Liver (tissue), 9 donors: ENCODE data around the gene ADORA3. TPM values are rescaled to one million over a fixed set of nuclear protein-coding genes. Genes with fewer than 3 reads are reported as not detected.

Source experiments
- DNase-seq: peaks from one replicate; pipeline ENCODE4 v3.0.0-alpha.2; 2017; ENCODE audit warnings: low spot score
- H3K27ac ChIP-seq, 2 donors: one replicate each; pipeline ENCODE4 v1.7.0; 2013; ENCODE audit warnings: inconsistent platforms in 2 of 2, low read length in 2 of 2, control low read depth in 1 of 2, low read depth in 1 of 2, mild to moderate bottlenecking in 1 of 2
- H3K27me3 ChIP-seq, 4 donors: one replicate each; pipeline versions ENCODE4 v1.6.1 to v1.7.0; 2013; ENCODE audit warnings: low read length in 3 of 4, inconsistent platforms in 1 of 4, mild to moderate bottlenecking in 1 of 4, moderate library complexity in 1 of 4; ENCODE audit not compliant: control insufficient read depth in 4 of 4, insufficient read depth in 4 of 4
- H3K36me3 ChIP-seq, 4 donors: one replicate each; pipeline versions ENCODE4 v1.6.1 to v1.7.0; 2013; ENCODE audit warnings: low read length in 3 of 4, mild to moderate bottlenecking in 3 of 4, low read depth in 1 of 4, moderate library complexity in 1 of 4; ENCODE audit not compliant: control insufficient read depth in 4 of 4, insufficient read depth in 3 of 4
- H3K4me1 ChIP-seq, 4 donors: one replicate each; pipeline versions ENCODE4 v1.6.1 to v1.7.0; 2013; ENCODE audit warnings: low read length in 3 of 4, mild to moderate bottlenecking in 3 of 4, moderate library complexity in 1 of 4; ENCODE audit not compliant: control insufficient read depth in 4 of 4, insufficient read depth in 4 of 4
- H3K4me3 ChIP-seq, 3 donors: one replicate each; pipeline versions ENCODE4 v1.6.1 to v1.7.0; 2013; ENCODE audit warnings: low read length in 3 of 3, control low read depth in 1 of 3, low read depth in 1 of 3, mild to moderate bottlenecking in 1 of 3
- H3K9ac ChIP-seq, 2 donors: one replicate each; pipeline ENCODE4 v1.7.0; 2013; ENCODE audit warnings: low read length in 2 of 2, mild to moderate bottlenecking in 2 of 2, moderate library complexity in 2 of 2, control low read depth in 1 of 2, low read depth in 1 of 2
- H3K9me3 ChIP-seq, 4 donors: one replicate each; pipeline versions ENCODE4 v1.6.1 to v1.7.0; 2013; ENCODE audit warnings: low read length in 3 of 4; ENCODE audit not compliant: control insufficient read depth in 4 of 4
- ATF3 ChIP-seq: IDR thresholded peaks from 2 replicates; pipeline ENCODE4 v1.6.1; 2016; ENCODE audit warnings: antibody characterized with exemption
- FOXA1 ChIP-seq: IDR thresholded peaks from 2 replicates; pipeline ENCODE4 v1.6.1; 2016; ENCODE audit warnings: antibody characterized with exemption
- FOXA2 ChIP-seq: IDR thresholded peaks from 2 replicates; pipeline ENCODE4 v1.6.1; 2016; ENCODE audit warnings: antibody characterized with exemption
- GABPA ChIP-seq, 2 donors: IDR thresholded peaks in 1 of 2; conservative IDR thresholded peaks in 1 of 2; 2 replicates each; pipeline ENCODE4 v1.6.1; 2016; ENCODE audit warnings: antibody characterized with exemption in 2 of 2, mild to moderate bottlenecking in 1 of 2, moderate library complexity in 1 of 2
- JUND ChIP-seq, 2 donors: IDR thresholded peaks; 2 replicates each; pipeline ENCODE4 v1.6.1; 2016; ENCODE audit warnings: antibody characterized with exemption in 2 of 2
- MAX ChIP-seq: IDR thresholded peaks from 2 replicates; pipeline ENCODE4 v1.6.1; 2016; ENCODE audit warnings: antibody characterized with exemption
- NR2F2 ChIP-seq: IDR thresholded peaks from 2 replicates; pipeline ENCODE4 v1.6.1; 2016; ENCODE audit warnings: antibody characterized with exemption
- RAD21 ChIP-seq, 2 donors: IDR thresholded peaks; 2 replicates each; pipeline ENCODE4 v1.6.1; 2016; ENCODE audit warnings: antibody characterized with exemption in 2 of 2, mild to moderate bottlenecking in 2 of 2
- RXRA ChIP-seq, 2 donors: IDR thresholded peaks; 2 replicates each; pipeline ENCODE4 v1.6.1; 2017 to 2018; ENCODE audit warnings: antibody characterized with exemption in 2 of 2, mild to moderate bottlenecking in 1 of 2
- TAF1 ChIP-seq: conservative IDR thresholded peaks from 2 replicates; pipeline ENCODE4 v1.6.1; 2016; ENCODE audit warnings: antibody characterized with exemption, mild to moderate bottlenecking
- YY1 ChIP-seq: IDR thresholded peaks from 2 replicates; pipeline ENCODE4 v1.6.1; 2016; ENCODE audit warnings: antibody characterized with exemption, mild to moderate bottlenecking
- ZBTB33 ChIP-seq: IDR thresholded peaks from 2 replicates; pipeline ENCODE4 v1.6.1; 2016; ENCODE audit warnings: antibody characterized with exemption
- WGBS: extraction: QIAGEN DNeasy Blood & Tissue Kit; methylation state at CpG from one replicate; pipeline ENCODE4 v1.1.7; 2013; 5-methylcytosine and 5-hydroxymethylcytosine counted together
- polyA plus RNA-seq, 2 donors: library from polyadenylated mRNA; stranded (reverse) in 1 of 2; unstranded in 1 of 2; fragments of 200-250 nt in 1 of 2; fragments of >200 nt in 1 of 2; fragmentation: Nextera tagmentation in 1 of 2; extraction: Ambion mirVana in 1 of 2; gene quantifications; one replicate each; pipeline versions ENCODE4 v1.2.1 to v1.2.3, GENCODE V29; 2013 to 2015
- total RNA-seq, 2 donors: library from RNA; depleted of rRNA; stranded (reverse); fragments of >200 nt; gene quantifications; one replicate each; pipeline ENCODE4 v1.2.3, GENCODE V29; 2014
- TF ChIP-seq, protein P1 (sequence below): fragments of 150-350 bp; IDR thresholded peaks from 2 replicates; pipeline ENCODE4 v1.5.1; 2017; ENCODE audit warnings: improper control_type of control experiment, low read depth, low read length; ENCODE audit not compliant: missing input control
- donor health status: healthy.
- donor health status: healthy.
- donor health status: healthy.
- donor health status: healthy.
- donor health status: healthy.

ADORA3 gene
- total and polyA plus RNA-seq, 4 donors: 0.97 to 5.6 (median 3.2) TPM

- no peak overlapping the region for H3K4me3 ChIP-seq
- no peak overlapping the region for H3K9ac ChIP-seq
- no peak overlapping the region for H3K27ac ChIP-seq
- H3K36me3 ChIP-seq: no peaks in the 10 kb centered on the region
- no peak for TF ChIP-seq FOXA1
- TF ChIP-seq TAF1: no peak
- TF ChIP-seq, protein P1, sequence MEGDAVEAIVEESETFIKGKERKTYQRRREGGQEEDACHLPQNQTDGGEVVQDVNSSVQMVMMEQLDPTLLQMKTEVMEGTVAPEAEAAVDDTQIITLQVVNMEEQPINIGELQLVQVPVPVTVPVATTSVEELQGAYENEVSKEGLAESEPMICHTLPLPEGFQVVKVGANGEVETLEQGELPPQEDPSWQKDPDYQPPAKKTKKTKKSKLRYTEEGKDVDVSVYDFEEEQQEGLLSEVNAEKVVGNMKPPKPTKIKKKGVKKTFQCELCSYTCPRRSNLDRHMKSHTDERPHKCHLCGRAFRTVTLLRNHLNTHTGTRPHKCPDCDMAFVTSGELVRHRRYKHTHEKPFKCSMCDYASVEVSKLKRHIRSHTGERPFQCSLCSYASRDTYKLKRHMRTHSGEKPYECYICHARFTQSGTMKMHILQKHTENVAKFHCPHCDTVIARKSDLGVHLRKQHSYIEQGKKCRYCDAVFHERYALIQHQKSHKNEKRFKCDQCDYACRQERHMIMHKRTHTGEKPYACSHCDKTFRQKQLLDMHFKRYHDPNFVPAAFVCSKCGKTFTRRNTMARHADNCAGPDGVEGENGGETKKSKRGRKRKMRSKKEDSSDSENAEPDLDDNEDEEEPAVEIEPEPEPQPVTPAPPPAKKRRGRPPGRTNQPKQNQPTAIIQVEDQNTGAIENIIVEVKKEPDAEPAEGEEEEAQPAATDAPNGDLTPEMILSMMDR: no peak
- no peak for TF ChIP-seq RAD21 (IDR thresholded peaks at IDR 0.05)
- no peak for TF ChIP-seq MAX
- TF ChIP-seq YY1: no peak
- no peak for TF ChIP-seq FOXA2
- TF ChIP-seq ZBTB33: no peak
- no peak for TF ChIP-seq NR2F2
- TF ChIP-seq GABPA (IDR thresholded peaks at IDR 0.05 in 1 of 2, conservative IDR thresholded peaks at IDR 0.05 in 1 of 2): no peak
- TF ChIP-seq JUND (IDR thresholded peaks at IDR 0.05): no peak
- no peak for TF ChIP-seq RXRA (IDR thresholded peaks at IDR 0.05)
- TF ChIP-seq ATF3: no peak
- no peak for DNase-seq
- H3K9me3 ChIP-seq: no peaks in the 10 kb centered on the region
- H3K27me3 ChIP-seq: no peaks in the 10 kb centered on the region
- 89% methylated on average over 3 of the region's 3 CpGs for WGBS
- peaks cover 0 to 4% (median 1%) of the 10 kb centered on the region in 4 donors for H3K4me1 ChIP-seq
Measured at GRCh38 chr1:111520053-111520452, 16.6 kb upstream of the ADORA3 start.

- peaks cover 0 to 7% (median 2%) of the 10 kb centered on the region in 4 donors for H3K4me1 ChIP-seq
- TF ChIP-seq RAD21 (IDR thresholded peaks at IDR 0.05): no peak
- no peak for TF ChIP-seq TAF1
- TF ChIP-seq ZBTB33: no peak
- TF ChIP-seq RXRA (IDR thresholded peaks at IDR 0.05): no peak
- no peak overlapping the region for H3K27ac ChIP-seq
- H3K27me3 ChIP-seq: no peaks in the 10 kb centered on the region
- H3K36me3 ChIP-seq: no peaks in the 10 kb centered on the region
- no peaks in the 10 kb centered on the region for H3K9me3 ChIP-seq
- no peak overlapping the region for H3K4me3 ChIP-seq
- no peak overlapping the region for H3K9ac ChIP-seq
- no peak for DNase-seq
- 94% methylated on average over 1 of the region's 1 CpG for WGBS
Measured at GRCh38 chr1:111517469-111518225, 14.2 kb upstream of the ADORA3 start.
